HEK293T (cell line): Measurements from ENCODE around the gene RBFOX2.
"Not testable (repeated sequence)": the region's sequence is repeated elsewhere in the genome, so short reads cannot be mapped to it uniquely, and the experiment has no call there.

ENCODE experiments used
- CTCF ChIA-PET: fragments of 350-600 bp; formaldehyde crosslinking; extraction: SDS; loops from one replicate; lab custom pipeline; 2021; ENCODE audit warnings: antibody characterized with exemption, inconsistent platforms; lab: Yijun Ruan, JAX
- POLR2A ChIA-PET: fragments of 350-600 bp; formaldehyde crosslinking; extraction: SDS; loops from one replicate; lab custom pipeline; 2020; ENCODE audit warnings: antibody characterized with exemption, inconsistent platforms; lab: Yijun Ruan, JAX
- DNase-seq: peaks from one replicate; pipeline ENCODE4 v3.0.0; 2012; ENCODE audit warnings: mixed read lengths; ENCODE audit errors: extremely low spot score
- ARNT ChIP-seq: fragments of 450-650 bp; IDR thresholded peaks from 2 replicates; pipeline ENCODE4 v1.6.1; 2017; ENCODE audit warnings: mild to moderate bottlenecking
- BHLHE40 ChIP-seq: fragments of 450-650 bp; IDR thresholded peaks from 2 replicates; pipeline ENCODE4 v1.6.1; 2016; ENCODE audit warnings: mild to moderate bottlenecking, moderate library complexity, borderline replicate concordance
- CTBP1 ChIP-seq: fragments of 450-650 bp; IDR thresholded peaks from 2 replicates; pipeline ENCODE4 v1.6.1; 2016; ENCODE audit warnings: borderline replicate concordance
- ELF4 ChIP-seq: fragments of 450-650 bp; IDR thresholded peaks from 2 replicates; pipeline ENCODE4 v1.6.1; 2017; ENCODE audit warnings: antibody characterized with exemption
- FOXA1 ChIP-seq: fragments of 450-650 bp; IDR thresholded peaks from 2 replicates; pipeline ENCODE4 v1.6.1; 2016; ENCODE audit warnings: mild to moderate bottlenecking
- FOXK2 ChIP-seq: fragments of 450-650 bp; IDR thresholded peaks from 2 replicates; pipeline ENCODE4 v1.6.1; 2016; ENCODE audit warnings: mild to moderate bottlenecking
- FOXM1 ChIP-seq: fragments of 450-650 bp; IDR thresholded peaks from 2 replicates; pipeline ENCODE4 v1.6.1; 2017; ENCODE audit warnings: mild to moderate bottlenecking, borderline replicate concordance
- HDGF ChIP-seq: fragments of 450-650 bp; IDR thresholded peaks from 2 replicates; pipeline ENCODE4 v1.6.1; 2017; ENCODE audit warnings: antibody characterized with exemption, borderline replicate concordance
- L3MBTL2 ChIP-seq: fragments of 450-650 bp; conservative IDR thresholded peaks from 2 replicates; pipeline ENCODE4 v1.6.1; 2016; ENCODE audit warnings: mild to moderate bottlenecking
- LEF1 ChIP-seq: fragments of 450-650 bp; IDR thresholded peaks from 2 replicates; pipeline ENCODE4 v1.6.1; 2017; ENCODE audit warnings: mild to moderate bottlenecking, borderline replicate concordance
- NFRKB ChIP-seq: fragments of 450-650 bp; IDR thresholded peaks from 2 replicates; pipeline ENCODE4 v1.6.1; 2016; ENCODE audit warnings: mild to moderate bottlenecking, moderate library complexity
- PKNOX1 ChIP-seq: fragments of 450-650 bp; IDR thresholded peaks from 2 replicates; pipeline ENCODE4 v1.6.1; 2016
- SP1 ChIP-seq: fragments of 450-650 bp; IDR thresholded peaks from 2 replicates; pipeline ENCODE4 v1.6.1; 2017
- SUZ12 ChIP-seq: fragments of 450-650 bp; IDR thresholded peaks from 2 replicates; pipeline ENCODE4 v1.6.1; 2016; ENCODE audit warnings: mild to moderate bottlenecking
- TARDBP ChIP-seq: fragments of 450-650 bp; IDR thresholded peaks from 2 replicates; pipeline ENCODE4 v1.6.1; 2016
- ZNF384 ChIP-seq: fragments of 450-650 bp; IDR thresholded peaks from 2 replicates; pipeline ENCODE4 v1.6.1; 2016

RBFOX2 gene

GRCh38 chr22:36027579-36027934 is 1.1 kb downstream of the RBFOX2 start:
- TF ChIP-seq ZNF384 (no peak), HDGF (no peak), SP1 (no peak), SUZ12 (no peak), FOXA1 (no peak), LEF1 (no peak), FOXM1 (no peak), CTBP1 (no peak), FOXK2 (no peak), L3MBTL2 (no peak), PKNOX1 (no peak)
- CTCF ChIA-PET = interaction anchor here (1.4 kb wide), 1 partner anchor 38 kb away, joined by 5 read pairs; no protein-coding TSS in a partner anchor
- POLR2A ChIA-PET = interaction anchor here (1.6 to 6.2 kb wide), 3 partner anchors 10 to 38 kb away, joined by 6 to 54 read pairs (median 17); no protein-coding TSS in a partner anchor
- no peak for DNase-seq

- TF ChIP-seq TARDBP (no peak), CTBP1 (no peak), SUZ12 (no peak), FOXM1 (no peak), ARNT (no peak), LEF1 (no peak), ZNF384 (no peak), SP1 (no peak), FOXK2 (no peak), L3MBTL2 (no peak), HDGF (no peak)
- no peak for DNase-seq
- POLR2A ChIA-PET = interaction anchor here (1.0 to 6.2 kb wide), 3 partner anchors 10 to 38 kb away, joined by 3 to 54 read pairs (median 5); no protein-coding TSS in a partner anchor
- CTCF ChIA-PET = interaction anchor here (1.4 kb wide), 1 partner anchor 39 kb away, joined by 5 read pairs; no protein-coding TSS in a partner anchor
Observed at GRCh38 chr22:36026741-36027140, 1.9 kb downstream of the RBFOX2 start.

- ChIA-PET CTCF (interaction anchor here (0.8 to 0.9 kb wide), 2 partner anchors 43 to 155 kb away, joined by 3 to 4 read pairs; no protein-coding TSS in a partner anchor), POLR2A (interaction anchor here (0.9 kb wide), 1 partner anchor 43 kb away, joined by 7 read pairs; no protein-coding TSS in a partner anchor)
- DNase-seq = no peak
- TF ChIP-seq SP1 (no peak), HDGF (no peak)
Observed at GRCh38 chr22:36022697-36023096, 5.9 kb downstream of the RBFOX2 start.

- POLR2A ChIA-PET = interaction anchor here (0.8 kb wide), 1 partner anchor 21 kb away, joined by 3 read pairs; no protein-coding TSS in a partner anchor
- no peak for TF ChIP-seq BHLHE40
- no peak for TF ChIP-seq TARDBP
- TF ChIP-seq ELF4 = no peak
- TF ChIP-seq ARNT = no peak
- TF ChIP-seq SP1 = no peak
- TF ChIP-seq CTBP1 = no peak
- TF ChIP-seq L3MBTL2 = no peak
- no peak for TF ChIP-seq PKNOX1
- TF ChIP-seq FOXK2 = no peak
- TF ChIP-seq FOXA1 = no peak
- no peak for TF ChIP-seq FOXM1
- no peak for TF ChIP-seq HDGF
- no peak for TF ChIP-seq LEF1
- no peak for TF ChIP-seq ZNF384
- TF ChIP-seq NFRKB = no peak
- no peak for TF ChIP-seq SUZ12
Observed at GRCh38 chr22:36022162-36022561, 6.5 kb downstream of the RBFOX2 start.

DNA sequence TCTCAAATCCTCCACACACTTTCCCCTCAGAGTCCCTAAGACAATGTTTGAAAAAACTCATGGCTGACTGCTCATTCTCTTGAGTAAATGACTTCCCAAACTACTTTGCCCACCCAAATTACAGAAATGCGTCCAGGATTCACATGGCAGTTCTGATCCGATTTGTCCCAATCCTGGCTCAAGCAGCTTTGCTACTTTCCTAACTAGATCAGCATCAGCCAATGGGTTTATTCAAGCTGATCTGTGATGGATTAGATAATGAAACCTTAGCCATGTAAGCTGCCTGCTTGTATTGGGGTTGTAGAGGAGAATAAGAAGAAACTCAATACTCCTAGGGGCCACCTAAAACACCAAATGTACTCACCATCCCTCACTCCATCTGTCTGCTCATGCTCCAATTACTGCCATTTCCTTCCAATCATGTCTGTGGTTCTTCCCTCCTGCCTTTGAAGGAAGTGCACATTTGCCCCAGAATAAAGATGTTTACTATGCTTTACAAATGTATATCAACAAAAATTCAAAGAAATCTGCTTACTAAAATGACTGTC is 6.9 kb downstream of the RBFOX2 start:
- no peak for DNase-seq
- TF ChIP-seq HDGF = no peak
- no peak for TF ChIP-seq NFRKB
- no peak for TF ChIP-seq PKNOX1
- no peak for TF ChIP-seq FOXK2
- TF ChIP-seq LEF1 = no peak
- TF ChIP-seq SP1 = no peak
- no peak for TF ChIP-seq SUZ12
- no peak for TF ChIP-seq ELF4
- POLR2A ChIA-PET = interaction anchor here (0.8 kb wide), 1 partner anchor 20 kb away, joined by 3 read pairs; no protein-coding TSS in a partner anchor
- CTCF ChIA-PET = interaction anchor here (0.9 kb wide), 1 partner anchor 44 kb away, joined by 3 read pairs; no protein-coding TSS in a partner anchor

More at GRCh38 chr22:36022162-36022561, 6.5 kb downstream of the RBFOX2 start:
- DNase-seq = no peak
- CTCF ChIA-PET = interaction anchor here (0.9 kb wide), 1 partner anchor 43 kb away, joined by 3 read pairs; no protein-coding TSS in a partner anchor

GRCh38 chr22:36020865-36021264 is 7.8 kb downstream of the RBFOX2 start:
- DNase-seq, POLR2A ChIA-PET, CTCF ChIA-PET: not testable (repeated sequence)

- TF ChIP-seq SP1 (no peak), NFRKB (no peak), FOXA1 (no peak), TARDBP (no peak), ARNT (no peak), PKNOX1 (no peak), FOXK2 (no peak)
- ChIA-PET CTCF (interaction anchor here (2.0 kb wide), 1 partner anchor 48 kb away, joined by 5 read pairs; no protein-coding TSS in a partner anchor), POLR2A (interaction anchor here (0.9 to 2.1 kb wide), 3 partner anchors 8 to 48 kb away, joined by 3 to 17 read pairs (median 5); partner anchors contain the start of gene RBFOX2)
- no peak for DNase-seq
Observed at GRCh38 chr22:36017651-36018091, 11.0 kb downstream of the RBFOX2 start.
